Measurements from ENCODE around the gene PLCB1. TPM values are rescaled to one million over a fixed set of nuclear protein-coding genes. Genes with fewer than 3 reads are reported as not detected.

Gene PLCB1
- polyA plus RNA-seq, 1 experiment = 13.5 TPM

- Histone ChIP-seq H3K36me3 (ENCODE audit: control insufficient read depth, insufficient read depth, low read length) (no peaks in the 10 kb centered on the region), H3K27me3 (ENCODE audit: control insufficient read depth, insufficient read depth, low read length) (no peaks in the 10 kb centered on the region), H3K4me3 (ENCODE audit: low read depth, low read length) (no peak overlapping the region)
- no peak for DNase-seq (ENCODE audit: low read depth)
- ChIA-PET CTCF (no interaction called here), POLR2A (no interaction called here)
- no peak for TF ChIP-seq CTCF (IDR thresholded peaks at IDR 0.05; ENCODE audit: insufficient read depth, low read depth, low read length)
These were observed 400.1 kb downstream of the PLCB1 start for GRCh38 chr20:8532169-8532568.

GRCh38 chr20:8534368-8535160 lies 402.5 kb downstream of the PLCB1 start:
- DNase-seq (ENCODE audit: low read depth) = no peak
- H3K27me3 ChIP-seq (ENCODE audit: control insufficient read depth, insufficient read depth, low read length) = no peaks in the 10 kb centered on the region
- no peaks in the 10 kb centered on the region for H3K36me3 ChIP-seq (ENCODE audit: control insufficient read depth, insufficient read depth, low read length)
- H3K4me3 ChIP-seq (ENCODE audit: low read depth, low read length) = no peak overlapping the region
- ChIA-PET CTCF (interaction anchor here (1.1 to 4.5 kb wide), 4 partner anchors 9 to 187 kb away, joined by 3 to 24 read pairs (median 4); no protein-coding TSS in a partner anchor), POLR2A (no interaction called here)
- TF ChIP-seq CTCF (IDR thresholded peaks at IDR 0.05; ENCODE audit: insufficient read depth, low read depth, low read length) = no peak

GRCh38 chr20:8535403-8536261 lies 403.6 kb downstream of the PLCB1 start:
- no peak for DNase-seq (ENCODE audit: low read depth)
- H3K36me3 ChIP-seq (ENCODE audit: control insufficient read depth, insufficient read depth, low read length) = no peaks in the 10 kb centered on the region
- ChIA-PET POLR2A (no interaction called here), CTCF (interaction anchor here (0.7 to 4.5 kb wide), 9 partner anchors 10 to 492 kb away, joined by 3 to 24 read pairs (median 4); no protein-coding TSS in a partner anchor)
- H3K27me3 ChIP-seq (ENCODE audit: control insufficient read depth, insufficient read depth, low read length) = no peaks in the 10 kb centered on the region
- TF ChIP-seq CTCF (IDR thresholded peaks at IDR 0.05; ENCODE audit: insufficient read depth, low read depth, low read length) = peak; percentile 61
- no peak overlapping the region for H3K4me3 ChIP-seq (ENCODE audit: low read depth, low read length)

- no peak for TF ChIP-seq CTCF (IDR thresholded peaks at IDR 0.05; ENCODE audit: insufficient read depth, low read depth, low read length)
- Histone ChIP-seq H3K36me3 (ENCODE audit: control insufficient read depth, insufficient read depth, low read length) (no peaks in the 10 kb centered on the region), H3K4me3 (ENCODE audit: low read depth, low read length) (no peak overlapping the region), H3K27me3 (ENCODE audit: control insufficient read depth, insufficient read depth, low read length) (no peaks in the 10 kb centered on the region)
- no peak for DNase-seq (ENCODE audit: low read depth)
- CTCF ChIA-PET = interaction anchor here (1.1 to 4.5 kb wide), 6 partner anchors 15 to 493 kb away, joined by 3 to 24 read pairs (median 4); no protein-coding TSS in a partner anchor
- POLR2A ChIA-PET = no interaction called here
These were observed 404.2 kb downstream of the PLCB1 start for GRCh38 chr20:8536262-8536618.

- DNase-seq (ENCODE audit: low read depth) = no peak
- POLR2A ChIA-PET = no interaction called here
- CTCF ChIA-PET = no interaction called here
- no peak for TF ChIP-seq CTCF (IDR thresholded peaks at IDR 0.05; ENCODE audit: insufficient read depth, low read depth, low read length)
- no peaks in the 10 kb centered on the region for H3K27me3 ChIP-seq (ENCODE audit: control insufficient read depth, insufficient read depth, low read length)
- H3K4me3 ChIP-seq (ENCODE audit: low read depth, low read length) = no peak overlapping the region
- H3K36me3 ChIP-seq (ENCODE audit: control insufficient read depth, insufficient read depth, low read length) = no peaks in the 10 kb centered on the region
These were observed 408.4 kb downstream of the PLCB1 start for GRCh38 chr20:8540466-8540865.

All from BJ (cell line).